AML-193 (cell line): ENCODE data around the gene CD53.
"Not testable (repeated sequence)": the region's sequence is repeated elsewhere in the genome, so short reads cannot be mapped to it uniquely, and the experiment has no call there.

Source experiments
- DNase-seq, 2 experiments: peaks; one replicate each; lab custom pipeline; 2025; lab: John Stamatoyannopoulos, UW

Gene CD53, protein sequence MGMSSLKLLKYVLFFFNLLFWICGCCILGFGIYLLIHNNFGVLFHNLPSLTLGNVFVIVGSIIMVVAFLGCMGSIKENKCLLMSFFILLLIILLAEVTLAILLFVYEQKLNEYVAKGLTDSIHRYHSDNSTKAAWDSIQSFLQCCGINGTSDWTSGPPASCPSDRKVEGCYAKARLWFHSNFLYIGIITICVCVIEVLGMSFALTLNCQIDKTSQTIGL

DNA sequence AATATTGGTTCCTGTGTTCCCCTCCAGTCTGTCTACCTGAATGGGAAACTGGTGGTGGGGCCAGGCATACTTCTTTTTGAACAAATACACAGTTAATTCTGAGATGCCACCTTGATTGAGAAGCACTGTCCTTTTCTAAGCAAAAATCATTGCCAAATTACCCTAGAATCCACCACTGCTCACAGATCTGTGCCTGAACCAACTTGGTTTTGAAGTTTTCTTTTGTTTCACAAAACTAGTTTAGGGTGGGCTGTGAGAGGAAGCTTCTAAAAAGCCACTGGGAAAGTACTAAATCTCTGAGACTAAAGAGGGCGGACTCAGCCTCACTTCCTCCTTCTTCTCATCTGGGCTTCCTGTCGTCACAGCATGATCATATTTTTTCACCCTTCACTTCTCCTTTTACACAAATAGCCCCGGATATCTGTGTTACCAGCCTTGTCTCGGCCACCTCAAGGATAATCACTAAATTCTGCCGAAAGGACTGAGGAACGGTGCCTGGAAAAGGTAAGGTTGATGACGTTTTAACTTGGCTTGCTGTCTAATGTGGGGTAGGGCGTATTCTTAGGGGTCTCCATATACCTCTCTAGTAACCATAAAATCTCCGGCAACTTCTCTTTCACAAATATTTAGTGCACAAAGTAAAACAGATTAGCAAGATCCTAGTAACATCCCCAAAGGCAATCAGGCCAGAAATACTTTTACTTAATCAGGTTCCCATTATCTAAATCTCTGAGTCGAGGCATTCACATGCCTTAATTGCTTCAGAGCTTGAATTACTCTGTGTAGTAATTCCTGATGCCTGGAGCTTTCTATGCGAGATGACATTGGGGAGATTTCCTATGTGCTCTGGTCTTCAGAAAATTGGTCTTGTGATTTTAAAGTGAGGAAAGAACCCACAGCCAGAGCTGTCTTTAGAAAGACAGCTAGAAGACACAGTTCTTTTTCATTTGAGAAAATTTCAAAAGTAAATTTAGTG is at the start of gene CD53:
Gene CD53, plus strand, starts transcription at position 404 of the 976 bp plus-strand sequence. CDS start 18,261 bp downstream, outside the sequence.
- peak; percentile 86 to 88 for DNase-seq

DNA sequence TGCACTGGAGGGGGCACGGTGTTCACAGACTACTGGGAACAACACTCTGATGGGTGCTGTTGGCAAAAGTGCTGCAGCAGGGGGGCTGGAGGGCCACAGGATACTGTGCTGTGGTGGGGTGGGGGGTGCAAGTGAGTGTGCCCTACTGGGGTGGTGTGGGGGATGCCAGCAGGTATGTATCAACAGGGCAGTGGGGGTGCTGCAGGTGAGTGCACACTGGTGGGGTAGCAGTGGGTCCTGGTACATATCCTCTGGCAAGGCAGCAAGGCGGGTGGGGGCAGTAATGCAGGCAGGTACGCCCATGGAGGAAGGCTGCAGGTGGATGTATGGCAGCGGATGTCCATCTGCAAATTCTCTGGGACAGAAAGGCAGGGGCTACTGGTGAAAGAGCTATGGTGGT is 48.8 kb upstream of the CD53 start:
- no peak for DNase-seq

DNA sequence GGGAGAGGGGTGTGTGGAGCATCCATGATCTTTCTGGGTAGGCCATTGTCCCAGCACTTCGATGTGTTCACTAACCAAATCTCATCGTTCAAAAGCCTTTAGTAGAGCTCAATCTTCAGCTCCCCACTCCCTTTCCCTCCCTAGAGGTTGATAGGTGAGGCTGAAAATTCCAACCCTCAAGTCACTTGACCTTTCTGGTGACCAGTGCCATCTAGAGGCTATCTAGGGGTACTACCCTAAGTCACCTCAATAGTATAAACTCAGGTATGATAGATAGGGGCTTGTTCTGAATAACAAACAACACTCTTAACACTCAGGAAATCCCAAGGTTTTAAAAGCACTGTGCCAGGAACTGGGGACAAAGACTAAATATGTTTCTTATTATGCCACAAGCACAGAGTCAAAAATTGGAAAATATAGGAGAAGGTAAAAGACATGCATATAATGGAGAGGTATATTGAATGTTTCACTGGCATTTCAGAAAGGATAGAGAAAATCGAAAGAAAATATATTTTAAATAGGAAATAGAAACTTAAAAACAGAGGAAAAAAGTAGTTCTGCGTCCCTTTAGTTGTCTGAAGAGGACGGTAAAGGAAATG is 42.9 kb upstream of the CD53 start:
- DNase-seq, result peak; percentile 8 to 38

DNA sequence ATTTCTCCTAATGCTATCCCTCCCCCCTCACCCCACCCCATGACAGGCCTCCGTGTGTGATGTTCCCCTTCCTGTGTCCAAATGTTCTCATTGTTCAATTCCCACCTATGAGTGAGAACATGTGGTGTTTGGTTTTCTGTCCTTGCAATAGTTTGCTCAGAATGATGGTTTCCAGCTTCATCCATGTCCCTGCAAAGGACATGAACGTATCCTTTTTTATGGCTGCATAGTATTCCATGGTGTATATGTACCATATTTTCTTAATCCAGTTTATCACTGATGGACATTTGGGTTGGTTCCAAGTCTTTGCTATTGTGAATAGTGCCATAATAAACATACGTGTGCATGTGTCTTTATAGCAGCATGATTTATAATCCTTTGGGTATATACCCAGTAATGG is 39.2 kb upstream of the CD53 start:
- DNase-seq, result not testable (repeated sequence)

DNA sequence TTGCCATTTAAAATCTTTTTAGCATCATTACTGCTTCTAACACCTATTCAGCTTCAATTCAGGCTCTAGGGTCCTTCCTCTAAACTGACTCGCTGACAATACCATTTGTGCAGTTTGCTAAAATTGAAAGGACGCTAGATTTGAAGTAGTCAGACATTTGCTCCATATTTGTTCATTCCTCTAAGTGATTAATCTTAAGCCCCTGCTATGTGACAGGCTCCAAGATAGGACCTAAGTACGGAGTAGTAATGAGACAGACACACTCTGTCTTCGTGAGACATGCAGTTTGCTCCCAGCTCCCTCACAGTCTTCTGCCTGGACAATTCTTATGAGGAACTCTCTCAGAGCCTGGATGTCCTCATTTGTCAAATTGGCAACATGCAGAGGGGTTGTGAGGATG is 26.1 kb upstream of the CD53 start:
- no peak for DNase-seq

DNA sequence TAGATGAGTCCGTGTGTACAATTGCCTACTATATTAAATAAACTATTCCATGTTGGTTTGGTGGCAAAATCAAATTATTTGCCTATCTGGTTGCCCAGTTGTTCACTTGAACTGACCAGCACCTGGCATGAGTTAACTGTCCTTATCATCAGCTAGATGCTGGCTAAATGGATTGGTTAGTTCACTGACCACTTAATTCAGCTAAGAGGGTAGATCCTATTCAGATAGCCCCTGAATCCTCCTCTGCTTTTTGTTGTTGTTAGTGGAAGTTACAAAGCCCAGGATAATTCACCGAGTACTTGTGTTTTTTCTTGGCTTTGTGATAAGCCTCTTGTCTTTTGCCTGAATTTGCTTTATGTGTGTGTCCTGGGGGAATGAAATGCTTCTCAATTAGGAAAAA is 22.8 kb upstream of the CD53 start:
- DNase-seq, result no peak

DNA sequence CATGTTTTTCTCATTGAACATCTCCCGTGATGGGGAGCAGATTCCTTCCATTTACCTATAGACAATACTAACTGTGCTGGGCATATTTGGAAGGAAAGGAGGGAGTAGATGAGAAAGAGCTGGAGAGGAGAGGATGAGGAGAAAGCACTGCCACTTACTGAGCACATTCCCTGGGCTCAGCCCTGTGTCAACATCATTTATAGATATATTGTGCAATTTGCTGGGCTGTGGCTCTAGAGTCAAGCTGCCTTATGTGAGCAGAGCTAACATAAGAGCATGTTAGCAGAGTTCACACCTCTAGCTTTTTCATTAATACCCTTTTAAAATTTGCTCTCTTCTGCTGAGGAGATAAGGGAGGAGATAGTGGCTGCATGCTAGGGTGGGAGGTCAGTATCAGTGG is 22.3 kb upstream of the CD53 start:
- no peak for DNase-seq

DNA sequence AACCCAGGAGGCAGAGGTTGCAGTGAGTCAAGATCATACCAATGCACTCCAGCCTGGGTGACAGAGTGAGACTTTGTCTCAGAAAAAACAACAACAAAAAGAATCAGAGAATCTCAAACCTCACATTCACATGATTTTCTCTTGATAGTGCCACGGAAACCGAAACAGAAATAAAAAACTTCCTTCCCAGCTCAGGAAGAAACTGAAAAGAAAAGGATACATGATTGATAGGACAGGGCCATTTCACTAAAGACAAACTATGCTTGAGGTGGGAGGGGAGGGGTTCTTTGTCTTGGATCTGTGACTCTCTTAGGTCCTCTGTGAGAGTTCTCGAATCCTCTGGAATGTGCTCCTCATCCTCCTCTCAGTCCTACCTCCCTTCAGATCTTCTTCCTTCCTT is 19.8 kb upstream of the CD53 start:
- DNase-seq, result no peak

DNA sequence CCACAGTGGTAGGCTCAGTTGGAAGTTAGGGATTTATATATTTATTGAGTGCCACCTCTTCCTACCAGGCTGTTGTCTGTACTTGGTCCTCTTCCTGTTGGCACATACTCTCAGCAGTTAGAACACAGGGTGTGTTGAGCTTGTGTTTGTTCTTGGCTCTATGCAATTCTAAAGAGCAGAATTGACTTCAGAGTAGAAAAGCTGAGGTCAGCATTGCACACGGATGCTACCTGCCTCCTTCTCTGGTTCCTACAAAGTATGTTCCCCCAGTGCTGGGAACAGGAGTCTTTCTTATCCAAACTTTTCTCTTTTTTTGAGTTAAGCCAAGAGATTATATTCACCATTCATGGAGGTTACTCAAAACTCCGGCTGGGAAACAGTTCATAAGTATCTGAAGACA is 16.5 kb upstream of the CD53 start:
- no peak for DNase-seq

DNA sequence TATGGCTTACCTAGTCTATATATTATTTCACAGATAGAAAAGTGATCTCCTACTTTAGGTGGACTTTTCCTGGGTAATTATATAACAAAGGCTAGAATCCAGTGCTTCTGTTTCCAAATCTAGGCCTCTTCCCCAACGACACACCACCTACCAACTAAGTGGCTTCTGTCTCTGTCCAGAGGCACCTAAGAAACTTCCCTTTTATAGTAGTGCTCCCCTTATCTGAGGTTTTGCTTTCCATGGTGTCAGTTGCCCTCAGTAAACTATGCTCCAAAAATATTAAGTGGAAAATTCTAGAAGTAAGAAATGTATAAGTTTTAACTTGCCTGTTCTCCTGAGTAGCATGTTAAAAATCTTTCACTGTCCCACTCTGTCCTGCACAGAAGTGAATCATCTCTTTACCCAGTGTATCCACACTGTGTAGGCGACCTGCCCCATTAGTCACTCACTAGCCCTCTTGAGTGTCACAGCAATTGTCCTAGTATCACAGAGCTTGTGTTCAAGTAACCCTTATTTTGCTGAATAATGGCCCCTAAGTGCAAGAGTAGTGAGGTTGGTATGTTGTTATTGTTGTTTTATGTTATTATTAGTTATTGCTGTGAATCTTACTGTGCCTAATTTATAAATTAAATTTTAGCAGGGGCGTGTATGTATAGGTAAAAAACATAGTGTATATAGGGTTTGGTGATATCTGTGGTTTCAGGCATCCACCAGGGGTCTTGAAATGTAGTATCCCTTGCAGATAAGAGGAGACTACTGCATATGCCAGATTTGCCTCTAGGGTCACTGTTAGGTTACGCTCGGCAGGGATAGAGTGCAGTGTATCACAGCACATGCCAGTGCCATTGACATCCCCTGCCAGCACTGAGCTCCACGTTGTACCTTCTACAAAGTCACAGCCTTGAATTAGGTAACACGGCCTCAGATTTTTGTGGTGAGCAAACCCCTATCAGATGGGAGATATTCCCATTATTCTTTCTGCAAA is 14.7 kb upstream of the CD53 start:
- DNase-seq, result no peak

DNA sequence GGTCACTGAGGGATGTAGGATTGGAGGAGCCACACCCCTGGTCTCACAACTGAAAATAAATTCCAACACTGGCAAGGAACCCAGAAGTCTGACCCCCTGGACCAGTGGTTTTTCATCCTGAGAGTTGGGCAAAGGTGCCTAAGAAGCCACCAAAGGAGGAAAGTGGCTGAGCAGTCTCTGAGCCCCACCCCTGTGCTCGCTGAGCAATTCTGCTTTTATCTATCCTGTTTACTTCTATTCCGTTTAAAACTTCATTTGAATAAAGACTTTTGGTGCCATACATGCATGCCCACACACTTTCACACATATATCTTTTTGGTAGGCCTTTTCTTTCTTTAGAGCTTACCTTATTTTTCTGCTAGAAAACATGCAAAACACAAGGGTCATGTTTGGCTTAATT is 13.9 kb upstream of the CD53 start:
- DNase-seq, result no peak

DNA sequence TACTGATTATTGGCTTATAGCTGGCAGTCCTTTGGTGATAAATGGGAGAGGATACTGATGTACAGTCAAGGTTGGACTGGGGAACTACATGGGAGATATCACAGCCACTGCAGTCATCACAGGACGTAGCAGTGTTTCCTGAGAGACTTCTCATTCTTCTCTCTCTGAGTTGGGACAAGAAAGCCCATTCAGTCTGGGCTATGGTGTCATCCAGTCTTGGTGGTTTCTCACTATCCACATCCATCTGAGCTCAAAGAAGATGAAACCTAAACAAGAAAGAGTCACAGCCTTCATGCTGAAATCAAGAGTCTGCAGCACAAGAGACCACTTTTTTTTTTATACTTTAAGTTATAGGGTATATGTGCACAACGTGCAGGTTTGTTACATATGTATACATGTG is 12.8 kb upstream of the CD53 start:
- DNase-seq, result no peak

DNA sequence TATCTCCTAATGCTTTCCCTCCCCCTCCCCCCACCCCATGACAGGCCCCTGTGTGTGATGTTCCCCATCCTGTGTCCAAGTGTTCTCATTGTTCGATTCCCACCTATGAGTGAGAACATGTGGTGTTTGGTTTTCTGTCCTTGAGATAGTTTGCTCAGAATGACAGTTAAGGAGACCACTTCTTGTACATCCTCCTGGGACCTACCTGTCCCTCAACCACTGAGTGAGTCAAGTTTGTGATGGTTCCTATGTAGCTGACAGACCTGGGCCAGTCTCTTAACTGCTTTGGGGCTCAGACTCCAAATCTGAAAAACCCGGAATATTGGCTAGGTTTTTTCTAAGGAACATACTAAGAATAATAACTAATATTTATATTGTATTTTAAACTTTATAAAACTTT is 12.3 kb upstream of the CD53 start:
- DNase-seq, result not testable (repeated sequence)

DNA sequence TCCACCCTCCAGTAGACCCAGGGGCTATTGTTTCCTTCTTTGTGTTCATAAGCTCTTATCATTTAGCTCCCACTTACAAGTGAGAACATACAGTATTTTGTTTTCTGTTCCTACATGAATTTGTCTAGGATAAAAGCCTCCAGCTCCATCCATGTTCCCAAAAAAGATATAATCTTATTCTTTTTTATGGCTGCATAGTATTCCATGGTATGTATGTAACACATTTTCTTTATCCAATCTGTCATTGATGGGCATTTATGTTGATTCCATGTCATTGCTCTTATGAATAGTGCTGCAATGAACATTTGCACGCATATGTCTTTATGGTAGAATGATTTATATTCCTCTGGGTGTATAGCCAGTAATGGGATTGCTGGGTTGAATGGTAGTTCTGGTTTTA is 11.0 kb upstream of the CD53 start:
- DNase-seq, result not testable (repeated sequence)

DNA sequence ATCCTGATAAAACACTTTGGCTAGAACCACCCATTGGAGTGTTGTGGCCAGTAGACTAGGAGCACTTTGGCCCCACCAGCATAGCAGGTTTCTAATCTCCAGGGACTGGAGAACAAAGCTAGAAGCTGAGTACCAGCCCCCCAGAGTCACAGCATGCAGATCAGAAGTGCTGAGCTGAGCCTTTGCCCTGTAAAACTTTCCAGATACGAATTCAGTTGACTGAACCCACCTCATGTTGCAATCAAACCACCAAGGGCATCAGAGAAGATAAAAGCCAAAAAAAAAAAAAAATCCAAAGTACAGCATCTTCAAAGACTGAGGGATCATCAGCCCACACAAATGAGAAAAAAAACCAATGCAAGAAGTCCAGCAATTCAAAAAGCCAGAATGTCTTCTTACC is 8.7 kb upstream of the CD53 start:
- DNase-seq, result no peak

DNA sequence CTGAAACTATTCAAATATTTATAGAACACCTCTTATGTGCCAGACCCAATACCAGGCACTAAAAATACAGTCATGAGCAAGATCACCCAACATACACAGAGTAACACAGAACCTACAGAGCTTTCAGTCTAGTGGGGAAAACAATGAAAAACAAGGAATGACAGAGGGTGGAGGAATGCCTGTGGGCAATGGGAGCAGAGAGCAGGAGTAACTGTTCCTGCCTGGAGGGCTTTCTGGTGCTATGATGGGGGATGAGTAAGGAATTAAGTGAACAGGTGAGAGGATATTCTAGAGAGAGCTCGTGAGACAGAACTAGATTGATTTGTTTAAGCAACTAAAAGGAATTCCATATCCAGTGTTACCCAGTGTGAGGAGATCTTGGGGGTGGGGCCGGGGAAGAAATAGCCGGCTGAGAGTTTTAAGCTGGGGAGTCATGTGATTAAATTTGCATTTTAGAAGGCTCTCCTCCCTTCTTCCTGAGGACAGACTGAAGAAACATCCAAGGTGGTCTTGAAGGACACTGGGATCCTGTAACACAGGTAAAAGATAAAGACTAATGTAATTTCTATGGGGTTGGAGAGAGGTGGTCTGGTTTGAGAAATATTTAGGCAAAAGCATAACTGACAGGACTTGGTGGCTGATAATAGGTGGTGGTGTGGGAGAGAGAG is 2.1 kb upstream of the CD53 start:
- no peak for DNase-seq

DNA sequence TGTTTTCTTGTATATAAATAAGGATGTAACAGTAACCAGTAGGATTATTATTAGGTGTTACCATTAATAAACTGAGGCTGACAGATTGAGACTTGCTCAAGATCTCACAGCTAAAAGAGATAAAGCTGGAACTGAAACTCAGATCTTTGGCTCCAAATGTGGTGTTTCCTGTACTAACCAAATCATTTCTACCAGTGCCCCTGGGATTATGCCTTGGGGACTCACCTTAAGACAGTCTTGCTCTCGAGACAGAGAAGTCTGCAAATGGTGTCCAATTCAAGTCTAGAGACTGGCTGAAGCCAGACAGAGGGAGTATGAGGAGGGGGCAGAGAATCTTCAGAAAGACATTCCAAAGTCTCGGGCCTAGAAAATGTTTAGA is 593 bp upstream of the CD53 start:
- DNase-seq, result no peak

DNA sequence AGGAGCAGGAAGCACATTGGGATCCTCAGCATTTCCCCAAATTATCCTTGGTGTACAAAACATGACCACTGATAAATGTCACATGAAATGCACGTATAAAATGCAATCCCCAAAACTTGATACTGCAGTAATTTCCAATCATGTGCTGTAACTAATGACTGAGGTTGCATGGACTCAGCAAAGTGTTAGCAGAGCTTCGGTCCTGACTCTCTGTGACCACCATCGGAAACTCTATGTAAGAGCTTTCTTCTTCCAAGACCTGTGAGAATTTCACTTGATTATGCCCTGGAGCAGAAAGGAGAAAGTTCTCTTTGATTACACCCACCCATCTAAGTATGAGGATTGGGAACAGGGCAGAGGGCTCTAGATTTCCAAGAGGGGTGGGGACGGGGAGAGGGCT is 908 bp downstream of the CD53 start:
- no peak for DNase-seq

DNA sequence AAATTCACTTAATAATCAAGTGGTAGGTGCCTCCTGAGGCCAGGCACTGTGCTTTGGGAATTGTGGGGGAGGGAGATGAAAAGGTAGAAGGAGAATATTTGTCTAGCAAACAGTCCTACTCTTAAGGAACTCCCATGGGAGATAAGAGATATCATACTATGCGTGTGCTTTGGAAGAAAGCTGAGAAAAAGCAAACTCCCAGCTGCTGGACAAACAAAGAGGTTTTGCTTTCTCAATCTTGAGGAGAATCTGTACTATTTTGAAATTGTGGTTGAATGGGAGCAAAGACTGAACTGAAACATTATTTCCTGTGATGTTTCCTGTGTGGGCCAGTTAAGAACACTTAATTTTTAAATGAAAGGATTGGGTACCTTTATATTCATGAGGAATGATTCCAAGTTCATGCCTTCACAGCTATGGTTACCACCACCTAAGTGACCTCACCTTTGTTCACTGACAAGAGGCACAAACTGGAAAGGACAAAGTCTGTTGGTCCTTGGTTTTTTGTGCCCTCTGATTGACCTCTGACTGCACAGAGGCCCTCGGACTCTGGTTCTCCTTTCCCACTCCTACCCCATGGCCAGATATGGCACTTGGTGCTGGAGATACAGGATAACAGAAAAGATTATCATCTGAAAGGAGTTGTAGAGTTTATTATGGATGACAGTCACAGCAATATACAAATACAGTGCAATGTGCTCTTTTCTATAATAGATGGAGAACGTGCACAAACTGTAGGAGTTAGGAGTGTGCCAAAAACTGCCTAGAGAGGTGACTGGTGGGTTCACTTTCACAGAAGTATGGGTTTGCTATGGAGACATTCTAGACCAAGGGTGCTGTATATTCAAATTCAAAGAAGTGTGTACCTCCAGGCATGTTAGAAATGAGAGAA is 1.6 kb downstream of the CD53 start:
- DNase-seq, result peak; percentile 65 to 66

DNA sequence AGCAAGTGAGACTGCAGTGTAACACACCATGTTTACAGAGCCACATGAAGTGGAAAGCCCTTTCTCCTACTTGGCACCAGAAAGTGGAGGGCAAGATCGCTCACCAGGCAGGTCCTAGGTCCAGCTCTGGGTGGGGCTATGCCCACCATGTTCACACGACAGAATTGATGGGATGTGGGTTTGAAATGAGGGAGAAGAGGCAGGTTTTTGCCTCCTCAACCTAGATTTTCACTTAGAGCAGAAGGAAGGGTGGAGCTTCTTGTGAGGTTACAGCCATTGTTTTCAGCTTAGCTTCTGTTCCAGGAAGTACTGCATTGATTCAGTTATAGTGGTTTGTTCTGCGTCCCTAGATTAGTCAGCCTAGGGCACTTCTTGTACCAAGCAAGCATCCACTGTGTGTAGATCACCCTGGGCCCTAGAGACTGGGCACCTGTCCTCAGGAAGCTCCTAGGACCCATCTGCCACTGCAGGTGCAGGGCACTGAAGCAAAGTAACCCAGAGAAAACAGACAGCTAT is 2.3 kb downstream of the CD53 start:
- peak; percentile 42 to 55 for DNase-seq
